MG63 (cell line): ENCODE data around the gene SP140L. TPM values are rescaled to one million over a fixed set of nuclear protein-coding genes. Genes with fewer than 3 reads are reported as not detected.
"Not testable (repeated sequence)": the region's sequence is repeated elsewhere in the genome, so short reads cannot be mapped to it uniquely, and the experiment has no call there.

Experiments
- DNase-seq: peaks from one replicate; pipeline ENCODE4 v3.0.0-alpha.2; 2020
- H3K27me3 ChIP-seq: fragments of 250-450 bp; sonication (Bioruptor Pico); 2 replicates; pipeline ENCODE4 v1.5.1; 2020; ENCODE audit warnings: mild to moderate bottlenecking, moderate library complexity
- H3K36me3 ChIP-seq: fragments of 250-450 bp; sonication (Bioruptor Pico); 2 replicates; pipeline ENCODE4 v1.5.1; 2020; ENCODE audit warnings: mild to moderate bottlenecking, moderate library complexity
- H3K4me3 ChIP-seq: fragments of 250-450 bp; sonication (Bioruptor Pico); 2 replicates; pipeline ENCODE4 v1.5.1; 2020; ENCODE audit warnings: mild to moderate bottlenecking, moderate library complexity
- H3K9me3 ChIP-seq: fragments of 250-450 bp; sonication (Bioruptor Pico); 2 replicates; pipeline ENCODE4 v1.5.1; 2020; ENCODE audit warnings: mild to moderate bottlenecking, moderate library complexity
- total RNA-seq: library from RNA; depleted of rRNA; stranded (reverse); fragments of >200 nt; shearing (Covaris generic); gene quantifications from 2 replicates; pipeline ENCODE4 v1.2.3, GENCODE V29; 2014; ENCODE audit warnings: low replicate concordance

Gene SP140L
- total RNA-seq, 1 experiment from 2014 or later = 3.8 TPM

GRCh38 chr2:230405824-230406223 lies 78.8 kb downstream of the SP140L start:
- H3K4me3 ChIP-seq = no peak overlapping the region
- peaks cover 2% of the 10 kb centered on the region for H3K36me3 ChIP-seq
- H3K27me3 ChIP-seq = no peaks in the 10 kb centered on the region
- no peak for DNase-seq
- H3K9me3 ChIP-seq = no peaks in the 10 kb centered on the region

- H3K36me3 ChIP-seq = peaks cover 2% of the 10 kb centered on the region
- H3K4me3 ChIP-seq = no peak overlapping the region
- no peaks in the 10 kb centered on the region for H3K9me3 ChIP-seq
- peak; percentile 80 for DNase-seq
- H3K27me3 ChIP-seq = no peaks in the 10 kb centered on the region
Measured at GRCh38 chr2:230408244-230408842, 81.3 kb downstream of the SP140L start.

GRCh38 chr2:230409316-230409715 lies 82.3 kb downstream of the SP140L start:
- not testable (repeated sequence) for H3K9me3 ChIP-seq, DNase-seq, H3K36me3 ChIP-seq, H3K4me3 ChIP-seq, H3K27me3 ChIP-seq

- DNase-seq = no peak
- no peaks in the 10 kb centered on the region for H3K9me3 ChIP-seq
- H3K27me3 ChIP-seq = no peaks in the 10 kb centered on the region
Measured at GRCh38 chr2:230410263-230410662, 83.3 kb downstream of the SP140L start.

GRCh38 chr2:230410861-230411569 lies 84.0 kb downstream of the SP140L start:
- Histone ChIP-seq H3K4me3 (peak overlapping the region; percentile 55), H3K36me3 (peaks cover 2% of the 10 kb centered on the region; the same call in 1 of the 2 replicates), H3K9me3 (no peaks in the 10 kb centered on the region), H3K27me3 (no peaks in the 10 kb centered on the region)
- DNase-seq = no peak

More at GRCh38 chr2:230410263-230410662, 83.3 kb downstream of the SP140L start:
- H3K4me3 ChIP-seq = no peak overlapping the region
- H3K36me3 ChIP-seq = peaks cover 2% of the 10 kb centered on the region; the same call in 1 of the 2 replicates

GRCh38 chr2:230411570-230412370 lies 84.8 kb downstream of the SP140L start:
- no peaks in the 10 kb centered on the region for H3K27me3 ChIP-seq
- peak; percentile 66 for DNase-seq
- peaks cover 2% of the 10 kb centered on the region; the same call in 1 of the 2 replicates for H3K36me3 ChIP-seq
- no peaks in the 10 kb centered on the region for H3K9me3 ChIP-seq
- peak overlapping the region; percentile 55 for H3K4me3 ChIP-seq

- Histone ChIP-seq H3K36me3 (no peaks in the 10 kb centered on the region), H3K9me3 (no peaks in the 10 kb centered on the region), H3K27me3 (no peaks in the 10 kb centered on the region), H3K4me3 (peak overlapping the region; percentile 55)
- DNase-seq = no peak
Measured at GRCh38 chr2:230412371-230412711, 85.3 kb downstream of the SP140L start.

- DNase-seq = no peak
- Histone ChIP-seq H3K9me3 (no peaks in the 10 kb centered on the region), H3K4me3 (no peak overlapping the region), H3K27me3 (no peaks in the 10 kb centered on the region), H3K36me3 (no peaks in the 10 kb centered on the region)
Measured at GRCh38 chr2:230412846-230413245, 85.9 kb downstream of the SP140L start.

GRCh38 chr2:230413479-230413878 lies 86.5 kb downstream of the SP140L start:
- H3K27me3 ChIP-seq = no peaks in the 10 kb centered on the region
- DNase-seq = no peak
- no peaks in the 10 kb centered on the region; the same call in 1 of the 2 replicates for H3K36me3 ChIP-seq
- H3K4me3 ChIP-seq = no peak overlapping the region
- H3K9me3 ChIP-seq = no peaks in the 10 kb centered on the region

- H3K27me3 ChIP-seq = no peaks in the 10 kb centered on the region
- H3K9me3 ChIP-seq = no peaks in the 10 kb centered on the region
- H3K4me3 ChIP-seq = no peak overlapping the region
- H3K36me3 ChIP-seq = no peaks in the 10 kb centered on the region; the same call in 1 of the 2 replicates
- no peak for DNase-seq
Measured at GRCh38 chr2:230414302-230414701, 87.3 kb downstream of the SP140L start.

- Histone ChIP-seq H3K4me3 (peak within 1 kb of the TSS; percentile 77), H3K27me3 (no peaks in the 10 kb centered on the region), H3K9me3 (no peaks in the 10 kb centered on the region), H3K36me3 (peaks cover 4% of the 10 kb centered on the region)
- DNase-seq = peak; percentile 88
Measured at GRCh38 chr2:230416061-230416721, 89.2 kb downstream of the SP140L start, which contains the start of gene SP100. Gene SP100 (plus strand): TSS chr2:230416201. CDS start chr2:230416297, 96 bp downstream.

- no peaks in the 10 kb centered on the region for H3K27me3 ChIP-seq
- peaks cover 7% of the 10 kb centered on the region for H3K36me3 ChIP-seq
- no peak for DNase-seq
- peak overlapping the region; percentile 77 for H3K4me3 ChIP-seq
- H3K9me3 ChIP-seq = no peaks in the 10 kb centered on the region
Measured at GRCh38 chr2:230417436-230417835, 90.4 kb downstream of the SP140L start.

- Histone ChIP-seq H3K4me3 (peak overlapping the region; percentile 77), H3K36me3 (peaks cover 14% of the 10 kb centered on the region), H3K27me3 (no peaks in the 10 kb centered on the region), H3K9me3 (no peaks in the 10 kb centered on the region)
- peak; percentile 60 for DNase-seq
Measured at GRCh38 chr2:230418341-230419016, 91.5 kb downstream of the SP140L start.

GRCh38 chr2:230419181-230419580 lies 92.2 kb downstream of the SP140L start:
- no peaks in the 10 kb centered on the region for H3K27me3 ChIP-seq
- H3K36me3 ChIP-seq = peaks cover 21% of the 10 kb centered on the region
- peak overlapping the region; percentile 77 for H3K4me3 ChIP-seq
- no peak for DNase-seq
- H3K9me3 ChIP-seq = no peaks in the 10 kb centered on the region

- Histone ChIP-seq H3K36me3 (peaks cover 26% of the 10 kb centered on the region), H3K4me3 (no peak overlapping the region), H3K27me3 (no peaks in the 10 kb centered on the region), H3K9me3 (no peaks in the 10 kb centered on the region)
- DNase-seq = no peak
Measured at GRCh38 chr2:230422149-230422548, 95.2 kb downstream of the SP140L start.

GRCh38 chr2:230423851-230424458 lies 97.0 kb downstream of the SP140L start:
- DNase-seq = no peak
- Histone ChIP-seq H3K36me3 (peaks cover 43% of the 10 kb centered on the region), H3K9me3 (peaks cover 10% of the 10 kb centered on the region), H3K4me3 (no peak overlapping the region), H3K27me3 (no peaks in the 10 kb centered on the region)
